Measurements from ENCODE around the gene TNNT2.

TNNT2 gene

GRCh38 chr1:201377611-201378092 is at the start of gene TNNT2:
TSS of gene TNNT2 (minus strand) at chr1:201377680. CDS start at chr1:201373254, 4,426 bp downstream.
- no peak for DNase-seq (ENCODE audit: low spot score)
- TF ChIP-seq CTCF (IDR thresholded peaks at IDR 0.05), result no peak
- Histone ChIP-seq H3K27ac (peak within 1 kb of the TSS in 1 of 2 donors; percentile 28), H3K4me3 (peak within 1 kb of the TSS; percentile 14)

GRCh38 chr1:201426479-201427310 is 49.2 kb upstream of the TNNT2 start:
- no peak overlapping the region for H3K4me3 ChIP-seq
- no peak for DNase-seq (ENCODE audit: low spot score)
- TF ChIP-seq CTCF (IDR thresholded peaks at IDR 0.05), result no peak
- no peak overlapping the region for H3K27ac ChIP-seq

GRCh38 chr1:201424146-201424545 is 46.7 kb upstream of the TNNT2 start:
- no peak for TF ChIP-seq CTCF (IDR thresholded peaks at IDR 0.05)

GRCh38 chr1:201423655-201424054 is 46.2 kb upstream of the TNNT2 start:
- no peak for TF ChIP-seq CTCF (IDR thresholded peaks at IDR 0.05)
- H3K27ac ChIP-seq, result no peak overlapping the region
- H3K4me3 ChIP-seq, result no peak overlapping the region
- DNase-seq (ENCODE audit: low spot score), result no peak

More at GRCh38 chr1:201424146-201424545, 46.7 kb upstream of the TNNT2 start:
- no peak for DNase-seq (ENCODE audit: low spot score)
- no peak overlapping the region for H3K4me3 ChIP-seq
- no peak overlapping the region for H3K27ac ChIP-seq

- no peak for TF ChIP-seq CTCF (IDR thresholded peaks at IDR 0.05)
- H3K27ac ChIP-seq, result no peak overlapping the region
- H3K4me3 ChIP-seq, result no peak overlapping the region
- no peak for DNase-seq (ENCODE audit: low spot score)
Observed at GRCh38 chr1:201422436-201423030, 45.1 kb upstream of the TNNT2 start.

- no peak for DNase-seq (ENCODE audit: low spot score)
- no peak overlapping the region for H3K4me3 ChIP-seq
- H3K27ac ChIP-seq, result no peak overlapping the region
- TF ChIP-seq CTCF (IDR thresholded peaks at IDR 0.05), result no peak
Observed at GRCh38 chr1:201422026-201422425, 44.5 kb upstream of the TNNT2 start.
